ENCODE measurements around the gene NODAL.

- TF ChIP-seq POLR2A (IDR thresholded peaks at IDR 0.05; ENCODE audit: low read depth, low read length) (no peak), CTCF (conservative IDR thresholded peaks at IDR 0.05; ENCODE audit: low read depth, low read length) (no peak), RFX5 (IDR thresholded peaks at IDR 0.05; ENCODE audit: low read depth, low read length) (no peak)
These were observed 22.8 kb downstream of the NODAL start for GRCh38 chr10:70418713-70419112.

Data from IMR-90 (cell line).